IPS DF 6.9 (cell line): ENCODE measurements around the gene CCM2L.

Experiments
- DNase-seq: peaks from one replicate; pipeline ENCODE4 v3.0.0-alpha.2; 2013; ENCODE audit warnings: low read depth, low spot score
- H3K27ac ChIP-seq: one replicate; pipeline ENCODE4 v1.5.1; 2013; ENCODE audit warnings: low read length, control low read depth
- H3K27me3 ChIP-seq: 2 replicates; pipeline ENCODE4 v1.6.1; 2013; ENCODE audit warnings: mild to moderate bottlenecking, low read length; ENCODE audit not compliant: control insufficient read depth, insufficient read depth
- H3K36me3 ChIP-seq: 2 replicates; pipeline ENCODE4 v1.6.1; 2013; ENCODE audit warnings: low read length; ENCODE audit not compliant: control insufficient read depth, insufficient read depth
- H3K4me1 ChIP-seq: 2 replicates; pipeline ENCODE4 v1.6.1; 2013; ENCODE audit warnings: low read length; ENCODE audit not compliant: control insufficient read depth, insufficient read depth
- H3K4me3 ChIP-seq: 2 replicates; pipeline ENCODE4 v1.5.1; 2013; ENCODE audit warnings: mild to moderate bottlenecking, low read length
- H3K9me3 ChIP-seq: 2 replicates; pipeline ENCODE4 v1.6.1; 2013; ENCODE audit warnings: low read length, inconsistent platforms; ENCODE audit not compliant: control insufficient read depth, insufficient read depth
- WGBS: extraction: QIAGEN DNeasy Blood & Tissue Kit; methylation state at CpG from one replicate; pipeline ENCODE4 v1.1.7; 2013; ENCODE audit warnings: mixed read lengths, missing lambda C conversion rate; ENCODE audit not compliant: insufficient read length, insufficient coverage; 5-methylcytosine and 5-hydroxymethylcytosine counted together

Gene CCM2L

DNA sequence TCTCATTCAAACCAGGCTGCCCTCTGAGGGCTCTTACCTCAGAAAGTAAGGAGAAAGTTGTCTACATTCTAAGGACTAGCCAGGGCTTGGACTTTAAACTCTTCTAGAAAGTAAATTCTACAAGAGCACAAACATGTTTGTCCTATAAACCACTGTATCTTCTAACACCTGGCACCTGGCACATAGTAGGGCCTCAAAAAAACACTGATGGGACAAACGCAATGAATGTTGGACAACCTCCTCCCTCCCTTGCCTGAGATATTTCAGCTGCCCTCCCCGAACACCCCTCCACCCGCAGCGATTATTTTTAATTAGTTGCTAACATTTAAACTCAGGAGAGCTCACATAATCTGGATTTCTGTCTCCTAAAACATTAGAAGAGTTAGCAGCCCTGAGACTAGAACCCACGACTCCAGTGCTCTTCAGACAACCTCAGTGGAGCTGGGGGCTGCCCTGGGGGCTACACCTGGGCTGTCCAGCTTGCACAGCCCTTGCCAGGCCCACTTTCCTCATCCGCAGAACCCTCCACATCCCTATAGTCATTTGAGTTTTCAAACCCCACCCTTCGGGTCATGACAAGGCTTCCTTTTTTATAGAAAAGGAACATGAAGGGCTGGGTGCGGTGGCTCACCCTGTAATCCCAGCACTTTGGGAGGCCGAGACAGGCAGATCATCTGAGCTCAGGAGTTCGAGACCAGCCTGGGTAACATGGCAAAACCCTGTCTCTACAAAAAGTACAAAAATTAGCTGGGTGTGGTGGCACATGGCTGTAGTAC is 46.7 kb downstream of the CCM2L start:
- Histone ChIP-seq H3K4me1 (peaks cover 3% of the 10 kb centered on the region; the same call in 1 of the 2 replicates), H3K4me3 (no peak overlapping the region), H3K9me3 (no peaks in the 10 kb centered on the region), H3K27me3 (peaks cover 8% of the 10 kb centered on the region), H3K36me3 (no peaks in the 10 kb centered on the region), H3K27ac (no peak overlapping the region)
- no peak for DNase-seq
- WGBS: no CpG with 5 or more reads among the region's 10 CpGs

DNA sequence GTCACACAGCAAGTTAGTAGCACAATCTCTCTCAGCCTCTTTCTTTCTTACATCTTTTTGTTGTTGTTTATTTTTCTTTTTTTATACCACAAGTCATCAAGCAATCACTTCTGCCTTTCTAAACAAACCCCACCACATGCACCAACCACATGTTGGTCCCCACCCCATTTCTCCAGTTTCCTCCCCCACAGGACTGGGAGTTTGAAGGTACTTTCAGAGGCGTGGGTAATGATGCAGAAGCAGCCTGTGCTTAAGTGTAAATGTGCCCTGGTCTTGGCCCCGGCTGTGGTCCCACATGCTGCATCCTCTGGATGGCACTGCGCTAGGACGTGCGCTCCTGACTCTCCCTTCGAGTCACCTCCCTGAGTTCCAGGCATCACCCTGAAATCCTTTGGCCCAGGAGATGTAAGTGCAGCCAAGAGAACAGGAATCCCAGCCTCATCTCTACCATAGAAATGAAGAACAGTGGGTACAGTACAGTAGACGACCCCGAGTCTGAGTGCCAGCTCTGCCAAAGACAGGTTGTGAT is 47.5 kb downstream of the CCM2L start:
- no peak overlapping the region for H3K4me3 ChIP-seq
- peaks cover 3% of the 10 kb centered on the region; the same call in 1 of the 2 replicates for H3K4me1 ChIP-seq
- no peaks in the 10 kb centered on the region for H3K9me3 ChIP-seq
- H3K36me3 ChIP-seq: no peaks in the 10 kb centered on the region
- no peak for DNase-seq
- peaks cover 4% of the 10 kb centered on the region for H3K27me3 ChIP-seq
- no CpG with 5 or more reads among the region's 8 CpGs for WGBS
- no peak overlapping the region for H3K27ac ChIP-seq

DNA sequence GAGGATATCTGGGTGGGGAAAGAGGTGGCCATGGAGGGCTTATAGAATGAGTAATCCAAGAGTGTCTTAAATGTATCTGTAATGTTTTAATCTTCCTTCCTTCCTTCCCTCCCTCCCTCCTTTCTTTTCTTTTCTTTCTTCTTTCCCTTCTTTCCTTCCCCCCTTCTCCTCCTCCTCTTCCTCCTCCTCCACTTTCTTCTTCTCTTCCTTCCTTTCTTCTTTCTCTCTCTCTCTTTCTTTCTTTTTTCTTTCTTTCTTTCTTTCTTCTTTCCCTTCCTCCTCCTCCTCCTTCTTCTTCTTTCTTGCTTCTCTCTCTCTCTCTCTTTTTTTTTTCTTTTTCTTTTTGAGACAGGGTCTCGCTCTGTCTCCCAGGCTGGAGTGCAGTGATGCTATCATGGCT is 49.0 kb downstream of the CCM2L start:
- WGBS: no CpG with 5 or more reads among the region's 1 CpG
- no peaks in the 10 kb centered on the region for H3K27me3 ChIP-seq
- no peak for DNase-seq
- no peak overlapping the region for H3K4me3 ChIP-seq
- H3K27ac ChIP-seq: no peak overlapping the region
- H3K36me3 ChIP-seq: no peaks in the 10 kb centered on the region
- no peaks in the 10 kb centered on the region for H3K4me1 ChIP-seq
- H3K9me3 ChIP-seq: no peaks in the 10 kb centered on the region

DNA sequence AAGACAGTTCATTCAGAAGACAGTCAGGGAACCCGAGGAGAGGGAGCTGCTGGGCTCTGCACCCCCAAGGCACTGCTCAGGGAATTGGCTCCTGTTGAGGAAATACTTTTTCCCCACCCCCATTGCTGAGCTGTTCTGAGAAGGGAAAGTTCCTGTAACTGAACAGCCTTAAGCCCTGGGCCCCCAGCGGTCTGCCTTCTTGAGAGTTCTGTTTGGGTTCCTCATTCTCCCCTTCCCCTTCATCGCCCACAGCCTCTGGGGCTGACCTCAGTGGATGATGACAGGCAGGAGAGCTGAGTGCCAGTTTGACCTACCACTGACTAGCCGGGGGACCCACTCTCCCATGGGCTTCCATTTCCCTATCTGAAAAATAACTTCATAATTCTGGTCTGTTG is 52.5 kb downstream of the CCM2L start:
- H3K27me3 ChIP-seq: no peaks in the 10 kb centered on the region
- H3K9me3 ChIP-seq: no peaks in the 10 kb centered on the region
- no peak for DNase-seq
- H3K27ac ChIP-seq: no peak overlapping the region
- no peaks in the 10 kb centered on the region for H3K36me3 ChIP-seq
- WGBS: no CpG with 5 or more reads among the region's 4 CpGs
- H3K4me3 ChIP-seq: no peak overlapping the region
- no peaks in the 10 kb centered on the region for H3K4me1 ChIP-seq

DNA sequence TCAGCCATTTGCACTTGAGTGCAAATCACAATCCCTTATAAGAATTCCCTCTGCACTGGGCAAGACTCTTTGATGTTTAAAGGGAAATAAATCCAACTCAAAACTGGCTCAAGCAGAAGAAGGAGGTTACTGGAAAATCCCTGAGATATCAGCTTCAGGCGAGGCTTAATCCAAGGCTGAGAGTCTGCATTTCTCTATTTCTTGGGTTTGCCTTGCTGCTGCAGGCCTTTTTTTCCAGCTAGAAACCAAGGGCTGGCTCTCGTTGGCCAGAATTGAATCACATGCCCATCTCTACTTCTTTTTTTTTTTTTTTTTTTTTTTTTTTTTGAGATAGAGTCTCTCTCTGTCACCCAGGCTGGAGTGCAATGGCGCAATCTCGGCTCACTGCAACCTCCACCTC is 53.5 kb downstream of the CCM2L start:
- Histone ChIP-seq H3K36me3 (no peaks in the 10 kb centered on the region), H3K9me3 (no peaks in the 10 kb centered on the region), H3K27me3 (no peaks in the 10 kb centered on the region), H3K27ac (no peak overlapping the region), H3K4me1 (no peaks in the 10 kb centered on the region), H3K4me3 (no peak overlapping the region)
- no peak for DNase-seq
- no CpG with 5 or more reads among the region's 4 CpGs for WGBS

DNA sequence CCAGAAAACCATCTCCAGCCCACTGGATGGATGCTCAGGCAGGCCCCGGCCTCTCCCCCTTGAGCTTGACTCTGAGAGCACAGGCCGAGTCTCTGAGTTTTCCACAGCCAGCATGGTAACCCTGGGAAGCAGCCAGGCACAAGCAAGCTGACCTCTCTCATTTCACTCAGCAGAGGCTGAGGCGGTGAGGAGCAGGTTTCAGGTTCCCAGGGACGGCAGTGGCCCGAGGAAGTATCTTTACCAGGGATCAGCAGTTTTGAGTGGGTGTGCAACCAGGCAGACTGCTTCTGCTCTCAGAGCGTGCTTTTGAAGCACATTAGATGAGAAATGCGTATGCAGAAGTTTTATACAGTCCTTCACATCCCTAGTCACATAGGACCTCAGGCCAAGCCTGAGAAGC is 54.4 kb downstream of the CCM2L start:
- DNase-seq: no peak
- H3K4me3 ChIP-seq: no peak overlapping the region
- no peaks in the 10 kb centered on the region for H3K36me3 ChIP-seq
- H3K4me1 ChIP-seq: no peaks in the 10 kb centered on the region
- no peaks in the 10 kb centered on the region for H3K27me3 ChIP-seq
- no CpG with 5 or more reads among the region's 7 CpGs for WGBS
- no peak overlapping the region for H3K27ac ChIP-seq
- H3K9me3 ChIP-seq: no peaks in the 10 kb centered on the region

DNA sequence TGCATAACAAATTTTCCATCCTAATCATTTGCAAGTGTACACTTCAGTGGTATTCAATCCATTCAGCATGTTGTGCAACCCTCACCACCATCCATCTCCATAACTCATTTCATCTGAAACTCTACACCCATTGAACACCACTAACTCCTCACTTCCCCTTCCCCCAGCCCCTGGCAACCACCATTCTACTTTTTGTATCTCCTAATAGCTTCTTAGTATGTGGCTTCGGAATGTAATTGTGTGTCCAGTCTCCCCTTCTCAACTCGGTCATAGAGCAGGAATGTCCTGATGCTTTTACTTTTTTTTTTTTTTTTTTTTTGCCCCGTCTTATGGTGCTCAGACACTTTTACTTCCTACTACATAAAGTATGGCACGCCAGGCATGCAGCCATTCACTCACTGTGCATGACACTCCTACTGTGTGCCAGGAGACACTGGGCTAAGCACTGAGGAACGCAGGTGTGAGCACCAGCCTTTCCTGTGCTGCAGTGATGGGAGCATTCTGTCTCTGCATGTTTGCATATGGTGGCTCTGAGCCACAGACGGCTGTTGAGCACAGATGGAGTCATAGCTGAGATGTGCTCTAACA is 57.1 kb downstream of the CCM2L start:
- no CpG with 5 or more reads among the region's 6 CpGs for WGBS
- H3K27me3 ChIP-seq: no peaks in the 10 kb centered on the region

DNA sequence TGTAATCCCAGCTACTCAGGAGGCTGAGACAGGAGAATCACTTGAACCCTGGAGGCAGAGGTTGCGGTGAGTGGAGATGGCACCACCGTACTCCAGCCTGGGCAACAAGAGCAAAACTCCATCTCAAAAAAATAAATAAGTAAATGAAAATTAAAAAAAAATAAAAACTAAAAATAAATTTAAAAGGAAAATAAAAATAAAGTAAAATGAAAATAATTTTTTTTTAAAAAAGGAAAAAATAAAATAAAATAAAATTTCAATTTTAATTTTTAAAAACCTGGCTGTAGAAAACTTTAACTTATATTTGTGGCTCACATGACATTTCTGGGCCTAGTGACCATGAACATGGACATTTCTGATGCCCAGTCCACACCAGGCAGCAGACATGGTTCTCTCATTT is 57.9 kb downstream of the CCM2L start:
- DNase-seq: no peak
- no peaks in the 10 kb centered on the region for H3K27me3 ChIP-seq
- H3K36me3 ChIP-seq: no peaks in the 10 kb centered on the region
- H3K27ac ChIP-seq: no peak overlapping the region
- no peak overlapping the region for H3K4me3 ChIP-seq
- H3K4me1 ChIP-seq: no peaks in the 10 kb centered on the region
- no CpG with 5 or more reads among the region's 2 CpGs for WGBS
- H3K9me3 ChIP-seq: no peaks in the 10 kb centered on the region

More for the DNA sequence above, 57.1 kb downstream of the CCM2L start:
- Histone ChIP-seq H3K9me3 (no peaks in the 10 kb centered on the region), H3K4me3 (no peak overlapping the region), H3K36me3 (no peaks in the 10 kb centered on the region), H3K27ac (no peak overlapping the region), H3K4me1 (no peaks in the 10 kb centered on the region)
- DNase-seq: no peak

DNA sequence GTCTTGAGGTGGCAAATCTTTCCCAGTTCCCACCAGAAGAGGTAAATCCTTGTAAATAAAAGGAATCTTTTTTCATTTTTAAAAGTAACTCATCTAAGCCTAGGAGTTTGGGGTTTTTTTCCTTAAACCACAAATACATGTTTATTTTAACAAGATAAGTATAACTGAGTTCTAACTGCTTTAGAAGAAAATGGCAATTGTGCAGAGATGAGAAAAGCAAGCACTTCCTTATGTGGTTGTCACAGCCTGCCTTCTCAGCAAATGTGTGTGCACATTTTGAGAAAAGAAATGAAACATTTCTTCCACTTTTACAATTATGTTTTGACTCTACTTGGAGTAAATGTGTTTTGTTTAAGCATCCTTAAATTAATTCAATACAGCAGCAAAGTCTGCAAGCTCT is 59.5 kb downstream of the CCM2L start:
- Histone ChIP-seq H3K9me3 (no peaks in the 10 kb centered on the region), H3K27ac (no peak overlapping the region), H3K4me3 (no peak overlapping the region), H3K36me3 (no peaks in the 10 kb centered on the region), H3K4me1 (no peaks in the 10 kb centered on the region), H3K27me3 (no peaks in the 10 kb centered on the region)
- DNase-seq: no peak

DNA sequence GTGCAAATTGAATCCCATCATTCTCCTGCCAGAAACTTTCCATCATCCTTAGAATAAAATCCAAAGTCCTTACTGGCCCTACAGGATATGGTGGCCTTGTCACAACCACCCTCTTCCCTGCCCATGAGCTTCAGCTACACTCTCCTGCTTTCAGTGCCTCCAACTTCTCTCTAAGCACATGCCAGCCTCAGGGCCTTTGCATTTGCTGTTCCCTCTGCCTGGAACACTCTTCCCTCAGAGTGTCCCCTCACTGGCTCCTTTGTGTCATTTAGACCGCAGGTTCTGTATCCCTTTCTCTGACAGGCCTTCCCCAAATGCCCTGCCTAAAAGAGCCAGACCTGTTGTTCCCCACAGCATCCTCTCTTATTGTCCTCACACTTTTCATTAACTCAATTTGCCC is 60.0 kb downstream of the CCM2L start:
- no peaks in the 10 kb centered on the region for H3K4me1 ChIP-seq
- no peak overlapping the region for H3K4me3 ChIP-seq
- no peaks in the 10 kb centered on the region for H3K36me3 ChIP-seq
- H3K27ac ChIP-seq: no peak overlapping the region
- DNase-seq: no peak
- no peaks in the 10 kb centered on the region for H3K27me3 ChIP-seq
- WGBS: no CpG with 5 or more reads among the region's 1 CpG
- no peaks in the 10 kb centered on the region for H3K9me3 ChIP-seq
